Stimulated activated CD4-positive, alpha-beta T cell treated with anti-CD3 and anti-CD28 coated beads, Interleukin-1b, Interleukin-23, amount 100 ng/mL, for 1 hour (primary cell): Measurements from ENCODE around the gene NAE1.
"Not testable (repeated sequence)": the region's sequence is repeated elsewhere in the genome, so short reads cannot be mapped to it uniquely, and the experiment has no call there.

ENCODE experiments used
- DNase-seq, 2 donors: peaks; one replicate each; pipeline ENCODE4 v3.0.0-alpha.2; 2020; ENCODE audit warnings: low read depth in 2 of 2

NAE1 gene

GRCh38 chr16:66830422-66831404, at the start of gene NAE1:
Gene NAE1, minus strand, starts transcription at chr16:66830976. Its CDS starts 77 bp downstream, at chr16:66830899.
- DNase-seq, result peak; percentile 75 to 82

DNA sequence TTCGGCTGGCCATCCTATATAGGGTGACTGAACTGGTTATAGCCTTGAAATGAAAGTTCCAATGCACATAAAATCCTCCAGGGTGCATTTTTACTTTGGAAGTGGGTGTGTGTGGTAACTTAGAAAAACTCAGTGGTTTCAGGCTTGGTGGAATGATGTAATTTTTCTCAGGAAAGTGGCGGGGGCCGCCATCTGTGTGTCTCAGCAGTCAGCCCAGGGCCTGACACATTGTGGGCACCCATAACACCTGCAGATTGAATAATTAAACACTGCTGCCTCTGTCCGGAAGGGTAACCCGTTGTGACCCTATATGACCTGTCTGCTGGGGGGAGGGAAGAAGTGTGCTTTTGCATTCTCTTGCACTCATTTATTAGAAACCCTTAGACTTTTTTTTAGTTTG, 47.3 kb upstream of the NAE1 start:
- no peak for DNase-seq

GRCh38 chr16:66874079-66874775, 43.5 kb upstream of the NAE1 start:
- DNase-seq, result no peak

GRCh38 chr16:66873685-66874055, 42.9 kb upstream of the NAE1 start:
- no peak for DNase-seq

GRCh38 chr16:66872943-66873684, 42.3 kb upstream of the NAE1 start:
- peak; percentile 73 to 78 for DNase-seq

GRCh38 chr16:66872559-66872942, 41.8 kb upstream of the NAE1 start:
- DNase-seq, result no peak

DNA sequence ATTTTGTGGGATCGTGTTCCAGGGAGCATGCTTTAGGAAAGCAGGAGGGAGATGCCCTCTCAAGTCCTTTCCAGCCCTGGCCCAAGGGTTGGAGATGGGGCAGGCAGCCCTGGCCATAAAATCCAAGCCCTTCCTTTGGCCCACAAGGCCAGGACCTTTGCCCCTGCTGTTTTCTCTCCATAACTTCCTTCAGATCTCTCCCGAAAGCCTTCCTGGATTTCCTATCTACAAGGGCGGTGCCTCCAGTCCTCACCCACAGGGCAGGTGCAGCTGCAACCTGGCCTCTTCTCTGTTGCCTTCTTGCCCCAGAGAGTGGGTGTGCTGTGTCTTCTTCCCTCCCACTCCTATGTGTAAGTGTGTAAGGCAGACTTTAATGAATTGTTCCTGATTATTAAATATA, 41.1 kb upstream of the NAE1 start:
- DNase-seq, result no peak

DNA sequence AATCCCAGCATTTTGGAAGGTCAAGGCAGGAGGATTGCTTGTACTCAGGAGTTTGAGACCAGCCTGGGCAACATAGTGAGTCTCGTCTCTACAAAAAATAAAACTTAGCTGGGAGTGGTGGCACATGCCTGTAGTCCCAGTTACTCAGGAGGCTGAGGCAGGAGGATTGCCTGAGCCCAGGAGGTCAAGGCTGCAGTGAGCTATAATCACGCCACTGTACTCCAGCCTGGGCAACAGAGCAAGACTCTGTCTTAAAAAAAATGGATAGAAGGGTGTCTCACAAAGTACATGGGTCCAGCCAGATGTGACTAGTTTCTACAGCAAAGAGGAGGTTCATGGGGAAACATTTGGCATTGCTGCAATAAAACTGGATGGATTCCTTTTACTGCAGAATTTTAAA, 40.6 kb upstream of the NAE1 start:
- DNase-seq, result not testable (repeated sequence)

DNA sequence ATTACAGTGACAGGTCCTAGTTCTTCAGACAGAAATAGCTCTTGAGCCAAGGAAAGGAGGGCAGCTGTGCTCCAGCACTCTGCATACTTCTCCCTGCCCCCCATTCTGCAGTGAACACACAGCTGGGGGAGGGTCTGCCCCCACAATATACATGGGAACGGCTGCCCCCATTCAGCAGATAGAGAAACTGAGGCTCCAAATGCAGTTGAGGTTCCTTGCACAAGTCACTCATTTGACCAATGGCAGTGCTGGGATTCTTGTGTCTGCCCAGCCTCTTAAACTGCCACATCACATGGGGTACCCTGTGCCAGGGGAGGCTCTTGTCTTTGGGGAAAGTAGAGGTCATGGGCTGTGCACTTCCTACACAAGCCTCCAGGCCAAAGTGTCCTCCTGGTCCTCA, 38.6 kb upstream of the NAE1 start:
- no peak for DNase-seq

DNA sequence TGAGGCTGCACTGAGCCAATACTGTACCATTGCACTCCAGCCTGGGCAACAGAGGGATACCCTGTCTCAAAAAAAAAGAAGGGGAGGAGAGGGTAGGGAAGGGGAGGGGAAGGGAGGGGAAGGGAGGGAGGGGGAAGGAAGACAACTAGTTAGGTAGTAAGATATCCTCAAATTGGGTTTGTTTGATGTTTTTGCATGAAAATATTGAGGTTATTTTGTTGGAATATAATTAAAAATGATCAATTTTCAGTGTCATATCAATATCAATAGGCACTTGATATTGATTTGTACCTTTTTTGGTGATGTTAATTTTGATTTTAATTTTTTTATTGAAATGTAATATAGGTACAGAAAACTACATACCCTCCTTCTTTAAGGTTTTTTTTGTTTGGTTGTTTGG, 32.9 kb upstream of the NAE1 start:
- DNase-seq, result no peak

GRCh38 chr16:66862023-66862520, 31.3 kb upstream of the NAE1 start:
- DNase-seq, result no peak

GRCh38 chr16:66859397-66860068, 28.8 kb upstream of the NAE1 start:
- DNase-seq, result no peak

DNA sequence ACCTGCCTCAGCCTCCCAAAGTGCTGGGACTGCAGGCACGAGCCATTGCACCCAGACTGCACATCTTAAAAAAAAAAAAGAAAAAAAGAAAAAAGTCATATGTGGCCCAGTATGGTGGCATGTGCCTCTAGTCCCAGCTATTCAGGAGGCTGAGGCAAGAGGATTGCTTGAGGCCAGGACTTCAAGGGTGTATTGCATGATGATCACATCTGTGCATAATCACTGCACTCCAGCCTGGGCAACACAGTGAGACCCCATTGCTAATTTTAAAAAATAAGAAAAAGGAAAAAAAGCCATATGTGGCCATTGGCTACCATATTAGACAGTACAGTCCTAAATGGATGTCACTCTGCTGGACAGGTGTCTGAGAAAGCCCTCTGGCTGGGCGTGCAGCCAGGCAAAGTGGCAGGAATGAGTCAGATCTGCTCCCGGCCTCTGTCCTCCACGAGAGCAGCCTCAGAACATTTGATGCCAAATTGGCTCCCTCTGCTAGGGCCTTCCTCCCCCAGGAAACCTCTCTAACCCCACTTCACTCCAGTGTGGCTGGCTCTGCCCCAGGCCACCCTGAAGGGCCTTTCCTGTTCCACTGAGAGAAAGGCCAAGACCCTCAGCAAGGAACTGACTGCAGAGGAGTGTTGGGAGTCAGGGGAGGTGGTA, 28.1 kb upstream of the NAE1 start:
- DNase-seq, result no peak

DNA sequence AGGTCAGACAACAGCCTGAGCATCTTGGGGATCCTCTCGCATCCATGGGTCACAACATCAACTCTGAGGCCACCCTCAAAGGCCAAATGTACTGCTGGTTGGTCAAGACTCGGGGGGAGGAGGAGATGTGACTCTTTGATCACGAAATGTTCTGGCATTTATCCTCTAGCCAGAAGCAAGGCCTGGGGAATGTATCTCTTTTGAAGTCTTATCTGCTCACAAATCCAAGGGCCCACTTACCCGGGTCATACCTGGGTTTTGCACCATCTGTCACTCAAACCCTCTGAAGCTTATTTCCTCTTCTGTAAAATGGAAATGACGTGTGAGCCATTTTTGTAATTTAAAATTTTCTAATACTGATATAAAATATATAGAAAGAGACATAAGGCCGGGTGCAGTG, 26.7 kb upstream of the NAE1 start:
- DNase-seq, result no peak

DNA sequence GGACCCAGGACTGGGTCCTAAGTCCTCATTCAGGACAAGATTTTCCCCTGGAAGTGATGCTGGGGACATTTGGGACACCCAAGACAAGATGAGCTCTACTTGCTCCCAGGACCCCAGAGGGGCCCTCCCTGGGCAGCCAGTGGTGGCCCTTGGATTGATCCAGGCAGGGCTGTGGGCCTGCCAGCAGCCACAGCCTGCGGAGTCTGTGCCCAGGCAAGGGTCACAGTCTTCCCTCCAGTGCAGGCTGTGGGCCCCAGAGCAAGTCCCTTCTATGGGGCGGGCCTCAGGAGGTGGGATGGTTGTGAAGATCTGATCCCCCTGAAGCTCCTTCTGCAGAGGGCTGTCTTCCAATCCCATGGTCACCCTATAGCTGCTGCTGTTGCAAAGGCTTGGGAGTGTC, 26.0 kb upstream of the NAE1 start:
- DNase-seq, result no peak

GRCh38 chr16:66856184-66856730, 25.5 kb upstream of the NAE1 start:
- no peak for DNase-seq

DNA sequence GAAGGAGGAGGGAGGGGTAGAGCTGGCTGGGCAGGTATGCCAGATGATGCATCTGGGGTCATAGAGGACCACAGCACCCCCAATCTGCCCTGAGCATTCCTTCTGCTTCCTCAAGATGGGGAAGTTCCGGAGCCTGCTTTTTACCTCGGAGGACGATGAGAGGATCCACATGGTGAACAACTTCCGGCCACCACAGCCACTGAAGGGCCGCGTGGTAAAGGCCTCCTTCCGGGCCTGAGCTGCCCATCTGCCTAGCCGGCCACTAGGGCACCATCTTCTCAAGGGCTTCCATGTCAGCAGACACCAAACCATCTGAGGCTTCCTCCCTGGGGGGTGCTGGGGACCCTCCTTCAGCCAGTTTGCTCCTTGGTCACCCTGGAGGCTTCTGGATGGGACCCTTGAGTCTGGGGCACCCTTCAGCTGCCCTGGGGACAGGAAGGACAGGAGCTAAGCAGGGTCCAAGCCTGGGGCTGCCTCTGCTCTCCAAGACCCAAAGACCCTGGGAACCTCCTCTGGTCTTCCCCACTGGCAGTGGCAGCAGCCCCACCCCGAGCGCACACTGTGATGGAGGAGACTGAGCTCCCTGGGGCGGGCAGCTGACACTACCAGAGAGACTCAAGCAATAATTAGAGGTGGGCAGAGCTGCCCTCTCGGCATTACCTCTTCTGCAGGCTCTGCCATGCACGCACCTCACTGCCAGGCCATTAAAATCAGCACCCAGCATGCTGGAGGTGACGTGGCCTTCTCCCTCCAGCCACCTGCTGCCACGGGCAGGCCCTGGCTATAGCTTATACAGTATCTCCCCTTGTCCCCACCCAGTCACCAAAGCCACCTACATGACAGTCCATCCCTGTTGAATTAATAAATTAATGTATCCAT, 22.7 kb upstream of the NAE1 start:
- DNase-seq, result no peak

DNA sequence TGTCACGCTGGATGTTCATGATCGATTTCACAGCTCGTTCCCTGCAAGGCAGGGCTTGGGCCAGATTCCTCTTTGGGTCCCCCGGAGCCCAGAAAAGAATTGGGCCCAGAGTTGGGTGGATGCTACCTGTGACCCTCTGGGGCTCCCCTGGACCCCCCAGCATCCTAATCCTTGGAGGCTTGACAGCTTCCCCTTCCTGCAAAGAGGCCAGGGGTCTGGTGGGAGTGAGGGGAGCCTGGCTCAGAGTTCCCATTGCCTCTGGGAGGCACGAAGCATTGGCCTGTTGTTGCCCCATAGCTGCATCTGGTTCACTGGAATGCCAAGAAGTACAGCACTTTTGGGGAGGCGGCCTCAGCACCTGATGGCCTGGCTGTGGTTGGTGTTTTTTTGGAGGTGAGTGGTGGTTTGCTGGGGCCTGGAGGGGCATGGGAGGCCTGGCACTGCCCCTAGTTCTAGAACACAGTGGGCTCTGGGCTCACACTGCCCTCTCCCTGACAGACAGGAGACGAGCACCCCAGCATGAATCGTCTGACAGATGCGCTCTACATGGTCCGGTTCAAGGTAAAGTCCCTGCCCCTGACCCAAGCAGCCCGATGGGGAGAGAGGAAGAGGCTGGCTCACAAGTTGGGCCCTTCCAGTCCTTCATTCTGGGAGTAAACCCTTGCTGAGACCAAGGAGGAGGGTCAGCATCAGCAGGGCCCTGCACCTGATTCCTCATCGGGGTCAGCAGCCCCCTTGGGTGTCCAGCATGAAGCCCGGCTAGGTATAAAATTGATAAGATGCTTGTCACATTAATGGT, 20.6 kb upstream of the NAE1 start:
- DNase-seq, result no peak
